GM21576 (cell line): Measurements from ENCODE around the gene ALDOA.
"Not testable (repeated sequence)": the region's sequence is repeated elsewhere in the genome, so short reads cannot be mapped to it uniquely, and the experiment has no call there.

Source experiments
- ATAC-seq: cut with Tn5 transposase; IDR thresholded peaks from one replicate; pipeline ENCODE4 v1.9.1; 2021; ENCODE audit warnings: mild to moderate bottlenecking, moderate library complexity; ENCODE audit not compliant: unreplicated experiment

Gene ALDOA

DNA sequence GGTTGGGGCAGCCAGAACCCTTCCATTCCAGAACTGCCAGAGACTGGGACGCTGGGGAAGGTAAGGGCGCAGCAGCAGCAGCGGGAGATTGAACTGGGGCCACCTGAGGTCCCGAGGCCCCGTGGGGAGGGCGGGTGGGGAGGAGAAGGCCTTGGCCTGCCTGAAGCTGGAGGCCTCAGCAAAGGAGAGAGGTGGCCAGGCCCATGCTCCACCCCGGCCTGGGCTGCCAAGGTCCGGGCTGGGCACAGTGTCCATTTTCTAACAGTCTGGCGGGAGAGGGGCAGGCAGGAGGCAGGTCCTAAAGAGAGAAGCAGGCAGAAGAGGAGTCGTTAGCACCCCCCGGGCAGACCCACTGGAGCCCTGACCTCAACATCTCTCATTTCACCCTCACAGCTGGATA, 48.9 kb downstream of the ALDOA start:
- no peak for ATAC-seq

- not testable (repeated sequence) for ATAC-seq
Observed at GRCh38 chr16:30114833-30115232, 49.3 kb downstream of the ALDOA start.

DNA sequence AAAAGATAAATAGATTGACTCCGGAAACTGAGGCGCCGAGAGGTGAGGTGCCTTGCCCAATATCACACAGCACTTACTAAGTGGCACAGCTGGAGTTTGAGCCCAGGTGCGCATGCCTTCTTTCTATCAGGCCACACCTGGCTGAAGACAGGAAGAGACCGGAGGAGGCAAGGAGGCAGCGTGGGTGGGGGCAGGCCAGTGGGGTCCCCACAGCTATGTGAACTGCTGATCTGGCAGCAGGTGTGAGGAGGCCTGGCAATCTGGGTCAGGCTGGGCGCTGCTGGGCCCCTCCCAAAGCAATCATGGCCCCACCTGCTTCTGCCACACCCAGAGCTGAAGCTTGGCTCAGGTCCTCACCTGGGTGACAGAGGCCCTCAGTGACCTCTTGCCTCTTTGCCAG, 49.7 kb downstream of the ALDOA start:
- ATAC-seq = no peak

DNA sequence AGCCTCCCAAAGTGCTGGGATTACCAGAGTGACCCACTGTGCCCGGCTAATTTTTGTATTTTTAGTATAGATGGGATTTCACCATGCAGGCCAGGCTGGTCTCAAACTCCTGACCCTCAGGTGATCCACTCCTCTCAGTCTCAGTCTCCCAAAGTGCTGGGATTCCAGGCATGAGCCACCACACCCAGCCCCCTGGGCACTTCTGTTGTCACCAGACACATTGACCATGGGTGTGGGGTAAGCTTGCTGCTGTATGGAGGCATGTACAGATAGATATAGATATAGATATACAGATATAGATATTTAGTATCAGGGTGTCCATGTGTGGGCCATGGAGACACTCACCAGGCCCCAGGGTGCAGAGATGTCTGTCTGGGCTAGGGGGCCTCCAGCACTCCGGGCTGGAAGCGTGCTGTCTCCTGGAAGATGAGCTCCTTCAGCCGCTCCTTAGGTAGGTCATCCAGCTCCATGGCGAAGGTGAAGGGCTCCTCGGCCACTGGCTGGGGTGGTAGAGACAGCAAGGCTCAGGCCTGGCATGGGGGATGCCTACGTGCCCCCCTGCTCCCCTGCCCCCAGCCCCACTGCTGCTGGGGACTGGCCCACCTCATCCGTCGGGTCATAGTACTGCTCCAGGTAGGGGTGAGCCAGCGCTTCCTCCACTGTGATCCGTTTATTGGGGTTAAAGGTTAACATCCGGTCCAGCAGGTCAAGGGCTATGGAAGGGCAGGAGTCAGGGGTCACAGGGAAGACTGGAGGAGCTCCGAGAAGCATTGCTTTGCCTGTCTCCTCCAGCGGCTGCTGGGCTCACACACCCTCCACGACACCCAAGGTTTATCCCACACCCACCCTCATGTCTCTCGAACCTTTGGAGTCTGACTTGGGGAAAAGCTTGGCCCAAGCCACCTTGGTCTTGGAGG, 51.0 kb downstream of the ALDOA start:
- no peak for ATAC-seq

GRCh38 chr16:30117768-30118167, 52.2 kb downstream of the ALDOA start:
- no peak for ATAC-seq

DNA sequence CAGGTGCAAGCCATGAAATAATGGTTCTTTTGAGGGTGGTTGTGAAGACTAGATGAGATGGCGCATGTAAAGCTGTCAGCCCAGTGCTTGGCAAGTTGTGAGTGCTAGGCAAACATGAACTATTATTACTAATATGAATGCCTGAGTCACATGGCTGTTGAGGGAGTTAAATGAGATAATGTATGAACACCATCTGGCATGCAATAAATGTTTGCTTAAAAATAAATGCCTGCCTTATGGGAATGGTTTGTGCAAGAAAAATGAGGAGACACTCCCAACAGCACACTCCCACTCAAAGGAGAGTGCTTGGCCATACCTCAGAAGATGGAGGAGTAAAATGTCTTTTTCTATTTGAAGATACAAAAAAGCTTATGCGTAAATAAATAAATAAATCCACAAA, 53.9 kb downstream of the ALDOA start:
- ATAC-seq = no peak
